Suppressor macrophage (primary cell): ENCODE data around the gene ERFL.
A peak's percentile ranks its signal among the peaks of the same experiment; 100 is the strongest.
"Not testable (repeated sequence)": the region's sequence is repeated elsewhere in the genome, so short reads cannot be mapped to it uniquely, and the experiment has no call there.

Experiments used
- DNase-seq, 4 experiments: peaks; one replicate each; pipeline ENCODE4 v3.0.0-alpha.2; 2020 to 2022

The ERFL gene

GRCh38 chr19:41875973-41876372, 52.3 kb downstream of the ERFL start:
- DNase-seq: not testable (repeated sequence)

- peak; percentile 51 to 78 (median 63) for DNase-seq
These were observed 55.2 kb downstream of the ERFL start for GRCh38 chr19:41872775-41873647.

GRCh38 chr19:41872384-41872774, 55.9 kb downstream of the ERFL start:
- no peak for DNase-seq

GRCh38 chr19:41871573-41872383, 56.5 kb downstream of the ERFL start:
- DNase-seq: peak; percentile 65 to 88 (median 82)

GRCh38 chr19:41870401-41870873, 57.8 kb downstream of the ERFL start:
- peak in 3 of 4 experiments; percentile 16 to 73 (median 68) for DNase-seq

- no peak for DNase-seq
These were observed 58.8 kb downstream of the ERFL start for GRCh38 chr19:41869374-41869955.

GRCh38 chr19:41868989-41869300, 59.3 kb downstream of the ERFL start:
- DNase-seq: no peak

GRCh38 chr19:41868120-41868988, 59.9 kb downstream of the ERFL start:
- no peak for DNase-seq

GRCh38 chr19:41866284-41866683, 62.0 kb downstream of the ERFL start:
- no peak for DNase-seq

- DNase-seq: no peak
These were observed 63.9 kb downstream of the ERFL start for GRCh38 chr19:41864374-41864773.

- peak; percentile 55 to 81 (median 76) for DNase-seq
These were observed 64.9 kb downstream of the ERFL start for GRCh38 chr19:41863209-41863931.

- DNase-seq: no peak
These were observed 65.7 kb downstream of the ERFL start for GRCh38 chr19:41862445-41862986.

- no peak for DNase-seq
These were observed 66.4 kb downstream of the ERFL start for GRCh38 chr19:41861846-41862245.

- DNase-seq: peak; percentile 21 to 54 (median 48)
These were observed 67.0 kb downstream of the ERFL start for GRCh38 chr19:41861116-41861768.

GRCh38 chr19:41860419-41861115, 67.7 kb downstream of the ERFL start:
- peak; percentile 15 to 32 (median 22) for DNase-seq

- DNase-seq: peak; percentile 99
These were observed 68.4 kb downstream of the ERFL start, which contains the start of gene RPS19 for GRCh38 chr19:41859618-41860418. Gene RPS19 (plus strand): TSS chr19:41860255. CDS start chr19:41860775, 520 bp downstream.

GRCh38 chr19:41859213-41859617, 69.0 kb downstream of the ERFL start:
- no peak for DNase-seq
